Thymus (tissue), 11 donors: ENCODE measurements around the gene SRR. TPM values are rescaled to one million over a fixed set of nuclear protein-coding genes. Genes with fewer than 3 reads are reported as not detected.

Experiments
- DNase-seq, 9 donors: peaks; one replicate each; pipeline ENCODE4 v3.0.0-alpha.2; 2013; ENCODE audit warnings: low spot score in 9 of 9, low read depth in 6 of 9, missing footprints in 1 of 9
- H3K27ac ChIP-seq, 2 donors: one replicate each; pipeline ENCODE4 v1.5.1; 2013; ENCODE audit warnings: control low read depth in 1 of 2, low read depth in 1 of 2, low read length in 1 of 2, mild to moderate bottlenecking in 1 of 2, moderate library complexity in 1 of 2
- H3K27me3 ChIP-seq, 2 donors: one replicate each; pipeline ENCODE4 v1.5.1; 2013; ENCODE audit warnings: low read length in 1 of 2; ENCODE audit not compliant: control insufficient read depth in 2 of 2, insufficient read depth in 1 of 2
- H3K36me3 ChIP-seq, 2 donors: one replicate each; pipeline ENCODE4 v1.5.1; 2013; ENCODE audit warnings: low read length in 1 of 2, mild to moderate bottlenecking in 1 of 2, moderate library complexity in 1 of 2; ENCODE audit not compliant: control insufficient read depth in 2 of 2, insufficient read depth in 2 of 2
- H3K4me1 ChIP-seq, 2 donors: one replicate each; pipeline ENCODE4 v1.5.1; 2013; ENCODE audit warnings: low read length in 2 of 2; ENCODE audit not compliant: control insufficient read depth in 2 of 2, insufficient read depth in 2 of 2
- H3K4me3 ChIP-seq, 2 donors: one replicate each; pipeline ENCODE4 v1.5.1; 2013; ENCODE audit warnings: low read length in 2 of 2, control low read depth in 1 of 2, mild to moderate bottlenecking in 1 of 2
- H3K9me3 ChIP-seq, 2 donors: one replicate each; pipeline ENCODE4 v1.5.1; 2013; ENCODE audit warnings: low read length in 1 of 2, mild to moderate bottlenecking in 1 of 2; ENCODE audit not compliant: control insufficient read depth in 2 of 2, insufficient read depth in 1 of 2
- WGBS: extraction: QIAGEN DNeasy Blood & Tissue Kit; methylation state at CpG from one replicate; pipeline ENCODE4 v1.1.7; 2013; 5-methylcytosine and 5-hydroxymethylcytosine counted together
- polyA plus RNA-seq: library from polyadenylated mRNA; stranded (reverse); fragments of 200-250 nt; gene quantifications from one replicate; pipeline ENCODE4 v1.2.3, GENCODE V29; 2013
- total RNA-seq: library from RNA; stranded (reverse); fragments of 120-200 nt; gene quantifications from one replicate; pipeline ENCODE4 v1.2.4, GENCODE V29; 2013
- donor health status: healthy.

SRR gene
- total and polyA plus RNA-seq, 2 donors, result 8.3 to 8.7 TPM

DNA sequence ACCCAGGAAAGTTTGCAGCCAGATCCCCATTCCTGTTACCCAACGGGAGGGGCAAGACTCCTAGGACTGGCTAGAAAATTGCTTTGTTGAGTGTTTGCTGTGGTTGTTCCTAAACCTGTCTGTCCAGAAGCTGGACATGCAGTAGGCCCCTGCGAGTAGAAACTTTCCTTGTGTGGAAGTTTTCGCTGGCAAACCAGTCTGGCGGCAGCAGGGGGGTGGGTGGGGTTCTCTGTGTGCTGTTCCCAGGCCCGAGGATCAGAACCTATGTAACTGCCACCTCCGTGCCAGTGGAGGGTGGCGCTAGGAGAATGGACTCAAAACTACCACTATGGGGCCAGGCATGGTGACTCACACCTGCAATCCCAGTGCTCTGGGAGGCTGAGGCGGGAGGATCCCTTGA is 42.7 kb downstream of the SRR start:
- DNase-seq, result no peak
- no peaks in the 10 kb centered on the region for H3K9me3 ChIP-seq
- H3K27me3 ChIP-seq, result no peaks in the 10 kb centered on the region
- no peak overlapping the region for H3K27ac ChIP-seq
- WGBS, result 99% methylated on average over 8 of the region's 8 CpGs
- H3K4me1 ChIP-seq, result no peaks in the 10 kb centered on the region
- H3K4me3 ChIP-seq, result no peak overlapping the region
- H3K36me3 ChIP-seq, result peaks cover 21 to 26% of the 10 kb centered on the region in 2 donors

DNA sequence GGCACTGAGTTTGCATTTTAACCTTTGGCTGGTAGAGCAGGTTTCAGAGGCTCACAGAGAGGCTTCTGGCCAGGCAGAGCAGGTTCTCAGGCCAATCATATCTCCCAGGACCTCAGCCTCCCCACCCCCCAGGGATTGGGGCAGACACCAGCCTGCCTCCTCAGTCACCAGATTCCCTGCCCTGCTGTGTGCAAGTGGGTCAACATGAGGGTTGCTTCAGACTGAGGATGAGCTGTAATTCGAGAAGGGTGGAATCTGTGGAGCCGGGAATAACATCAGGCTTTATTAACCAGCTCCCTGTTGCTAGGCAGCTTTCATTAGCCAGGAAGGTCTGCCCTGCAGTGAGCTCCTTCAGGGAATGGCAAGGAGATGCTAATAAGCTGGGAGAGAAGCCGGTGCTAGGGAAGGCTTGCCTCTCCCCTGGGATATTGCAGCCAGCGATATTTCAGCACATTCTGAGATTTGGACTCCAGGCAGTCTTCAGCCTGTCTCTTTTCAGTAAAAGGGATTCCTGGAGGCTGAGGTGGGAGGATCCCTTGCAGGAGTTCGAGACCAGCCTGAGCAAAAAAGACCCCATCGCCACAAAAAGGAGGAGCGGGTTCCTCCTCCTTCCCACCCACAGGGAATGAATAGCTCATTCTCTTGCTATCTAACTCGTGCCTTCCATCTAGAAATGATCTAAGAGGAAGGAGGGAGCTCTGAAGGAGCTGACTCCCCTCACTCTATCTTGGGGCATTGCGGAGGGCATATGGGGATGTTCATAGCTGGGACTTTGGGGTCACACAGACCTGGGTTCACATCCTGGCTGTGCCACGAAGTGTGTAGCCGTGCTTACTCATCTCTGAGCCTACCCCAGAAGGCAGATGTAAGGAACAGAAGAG is 44.3 kb downstream of the SRR start:
- Histone ChIP-seq H3K4me1 (peaks cover under 1 to 3% of the 10 kb centered on the region in 2 donors), H3K9me3 (no peaks in the 10 kb centered on the region), H3K27me3 (no peaks in the 10 kb centered on the region), H3K36me3 (peaks cover 17 to 21% of the 10 kb centered on the region in 2 donors), H3K27ac (no peak overlapping the region), H3K4me3 (no peak overlapping the region)
- WGBS, result 94% methylated on average over 11 of the region's 11 CpGs
- no peak for DNase-seq

DNA sequence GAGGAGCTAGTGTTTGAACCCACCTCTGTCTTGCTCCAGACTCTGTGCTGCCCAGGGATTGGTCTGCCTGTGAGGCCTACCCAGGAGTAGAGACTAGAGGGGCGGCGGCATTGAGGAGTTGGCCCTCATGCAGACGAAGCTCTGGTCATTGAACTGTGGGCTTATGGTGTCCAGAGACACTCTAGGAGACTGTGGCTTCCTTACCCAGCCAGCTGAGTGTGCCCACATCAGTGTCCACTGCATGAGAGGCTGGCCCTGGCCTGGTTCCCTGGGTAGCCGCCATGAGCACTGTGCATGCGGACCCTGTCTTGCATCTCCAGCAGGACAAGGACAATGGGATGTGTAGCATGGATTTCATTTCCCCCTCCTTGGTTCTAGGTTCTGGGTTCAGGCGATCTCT is 47.5 kb downstream of the SRR start:
- Histone ChIP-seq H3K27ac (no peak overlapping the region), H3K9me3 (no peaks in the 10 kb centered on the region), H3K4me1 (peaks cover 10 to 15% of the 10 kb centered on the region in 2 donors), H3K4me3 (no peak overlapping the region), H3K27me3 (no peaks in the 10 kb centered on the region), H3K36me3 (peaks cover 3 to 7% of the 10 kb centered on the region in 2 donors)
- no peak for DNase-seq
- WGBS, result 97% methylated on average over 6 of the region's 6 CpGs

DNA sequence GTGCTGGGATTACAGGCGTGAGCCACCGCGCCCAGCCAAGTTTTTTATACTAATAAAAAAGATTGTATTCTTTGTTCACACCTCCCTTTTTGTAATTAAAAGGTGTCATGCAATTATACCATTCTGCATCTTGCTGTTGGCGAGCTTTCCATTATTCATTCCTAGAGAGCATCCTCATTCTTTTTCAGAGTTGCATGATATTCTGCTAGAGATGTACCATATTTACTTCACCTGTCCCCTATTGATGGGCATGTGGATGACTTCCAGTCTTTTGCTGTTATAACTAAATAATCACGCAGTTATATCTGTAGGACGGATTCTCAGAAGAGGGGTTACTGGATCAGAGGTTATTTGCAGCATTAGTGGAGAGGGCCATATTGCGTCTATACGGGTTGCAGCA is 50.6 kb downstream of the SRR start:
- H3K9me3 ChIP-seq, result no peaks in the 10 kb centered on the region
- WGBS, result 97% methylated on average over 8 of the region's 8 CpGs
- no peak overlapping the region for H3K4me3 ChIP-seq
- no peaks in the 10 kb centered on the region for H3K27me3 ChIP-seq
- DNase-seq, result no peak
- peak overlapping the region in 1 of 2 donors; percentile 7 for H3K27ac ChIP-seq
- H3K36me3 ChIP-seq, result peaks cover 0 to 3% of the 10 kb centered on the region in 2 donors
- H3K4me1 ChIP-seq, result peaks cover 10 to 15% of the 10 kb centered on the region in 2 donors

DNA sequence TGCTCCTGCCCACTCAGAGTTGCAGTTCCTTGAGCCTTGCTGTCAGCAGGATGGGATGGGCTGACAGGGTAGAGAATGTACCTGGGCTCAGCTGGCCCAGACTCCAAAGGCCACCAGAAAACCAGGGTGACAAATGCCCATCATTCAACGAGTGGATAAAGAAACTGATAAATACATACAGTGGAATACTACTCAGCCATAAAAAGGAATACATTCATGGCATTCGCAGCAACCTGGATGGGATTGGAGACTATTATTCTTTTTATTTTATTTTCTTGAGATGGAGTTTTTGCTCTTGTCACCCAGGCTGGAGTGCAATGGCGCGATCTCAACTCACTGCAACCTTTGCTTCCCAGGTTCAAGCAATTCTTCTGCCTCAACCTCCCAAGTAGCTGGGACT is 53.5 kb downstream of the SRR start:
- Histone ChIP-seq H3K36me3 (peaks cover 0 to 9% of the 10 kb centered on the region in 2 donors), H3K9me3 (no peaks in the 10 kb centered on the region), H3K4me3 (no peak overlapping the region), H3K27me3 (no peaks in the 10 kb centered on the region), H3K4me1 (peaks cover 10 to 15% of the 10 kb centered on the region in 2 donors), H3K27ac (no peak overlapping the region)
- no peak for DNase-seq
- WGBS, result 99% methylated on average over 4 of the region's 4 CpGs

DNA sequence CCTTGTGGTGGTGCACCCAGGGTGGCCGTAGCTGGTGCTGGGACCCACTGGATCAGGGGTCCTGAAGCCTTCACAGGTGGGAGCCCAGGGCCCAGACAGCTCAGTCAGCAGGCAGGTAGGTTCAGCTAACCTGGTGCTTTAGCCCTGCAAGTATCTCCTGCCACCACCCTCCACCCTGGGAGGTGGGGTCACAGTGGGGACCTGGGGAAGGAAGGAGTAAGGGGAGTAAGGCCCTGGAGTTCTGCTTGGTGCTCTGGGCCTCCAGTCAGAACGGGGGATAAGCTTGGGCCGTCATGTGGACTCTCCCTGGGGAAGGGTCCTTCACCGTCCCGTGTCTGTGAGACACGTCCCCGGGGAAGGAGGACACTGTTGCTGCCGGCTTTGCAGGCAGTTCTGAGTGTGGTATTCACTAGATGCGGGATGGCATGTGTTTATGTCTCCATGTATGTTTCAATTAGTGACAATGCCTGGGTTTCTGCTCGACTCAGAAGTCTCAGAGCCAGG is 54.2 kb downstream of the SRR start:
- Histone ChIP-seq H3K9me3 (no peaks in the 10 kb centered on the region), H3K4me3 (no peak overlapping the region), H3K27me3 (no peaks in the 10 kb centered on the region), H3K36me3 (peaks cover 1 to 15% of the 10 kb centered on the region in 2 donors), H3K4me1 (peaks cover 10 to 13% of the 10 kb centered on the region in 2 donors), H3K27ac (no peak overlapping the region)
- no peak for DNase-seq
- 98% methylated on average over 10 of the region's 10 CpGs for WGBS

DNA sequence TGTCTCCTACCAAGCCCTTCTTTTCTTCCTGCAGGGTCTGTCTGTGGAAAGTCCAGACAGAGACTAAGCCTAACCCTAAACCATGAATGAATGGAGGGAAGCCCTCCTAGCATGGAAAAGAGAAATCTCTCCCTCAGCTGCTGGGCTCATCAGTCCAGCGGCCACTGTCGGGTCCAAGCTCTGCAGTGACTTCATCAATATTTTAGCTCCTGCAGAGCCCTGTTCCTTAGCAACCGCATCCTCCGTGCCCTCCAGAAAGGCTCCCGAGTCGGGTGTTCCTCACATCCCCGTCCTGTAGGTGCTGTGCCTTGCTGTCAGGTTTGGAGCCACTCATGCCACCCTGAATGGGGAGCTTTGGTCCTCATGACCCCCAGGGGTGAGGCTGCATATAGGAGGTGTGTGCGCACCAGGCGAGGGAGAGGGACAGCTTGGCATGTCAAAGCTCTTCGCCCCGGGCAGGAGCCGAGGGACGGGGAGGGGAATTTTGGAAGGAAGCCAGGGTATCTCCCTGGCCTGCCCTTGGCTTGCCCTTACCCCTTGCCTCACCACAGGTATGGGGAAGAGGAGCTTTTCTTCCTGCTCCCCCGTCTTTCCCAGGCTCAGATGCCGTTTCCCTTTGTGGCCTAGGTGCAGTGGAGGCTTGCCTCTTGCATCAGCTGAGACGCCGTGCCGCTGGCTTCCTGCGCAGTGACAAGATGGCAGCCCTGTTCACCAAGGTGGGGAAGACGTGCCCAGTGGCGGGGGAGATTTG is 57.4 kb downstream of the SRR start:
- Histone ChIP-seq H3K27ac (no peak overlapping the region), H3K4me1 (no peaks in the 10 kb centered on the region), H3K27me3 (no peaks in the 10 kb centered on the region), H3K4me3 (no peak overlapping the region), H3K9me3 (no peaks in the 10 kb centered on the region), H3K36me3 (peaks cover 23 to 38% of the 10 kb centered on the region in 2 donors)
- no peak for DNase-seq
- 91% methylated on average over 21 of the region's 21 CpGs for WGBS

DNA sequence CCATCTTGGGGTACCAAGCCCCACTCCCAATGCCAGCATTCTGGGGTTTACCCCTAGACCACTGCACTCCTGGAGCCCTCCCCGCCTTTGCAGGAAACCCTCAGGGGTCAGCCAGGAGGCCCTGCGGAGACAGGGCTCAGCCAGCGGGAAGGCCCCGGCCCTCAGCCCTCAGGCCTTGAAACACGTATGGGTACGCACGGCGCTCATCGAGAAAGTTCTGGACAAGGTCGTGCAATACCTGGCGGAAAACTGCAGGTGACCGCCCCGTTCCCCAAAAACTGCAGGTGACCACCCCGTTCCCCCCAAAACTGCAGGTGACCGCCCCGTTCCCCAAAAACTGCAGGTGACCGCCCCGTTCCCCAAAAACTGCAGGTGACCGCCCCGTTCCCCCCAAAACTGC is 58.3 kb downstream of the SRR start:
- peaks cover 28 to 40% of the 10 kb centered on the region in 2 donors for H3K36me3 ChIP-seq
- H3K9me3 ChIP-seq, result no peaks in the 10 kb centered on the region
- no peak overlapping the region for H3K27ac ChIP-seq
- WGBS, result 99% methylated on average over 20 of the region's 20 CpGs
- no peak overlapping the region for H3K4me3 ChIP-seq
- H3K4me1 ChIP-seq, result no peaks in the 10 kb centered on the region
- H3K27me3 ChIP-seq, result no peaks in the 10 kb centered on the region
- no peak for DNase-seq

DNA sequence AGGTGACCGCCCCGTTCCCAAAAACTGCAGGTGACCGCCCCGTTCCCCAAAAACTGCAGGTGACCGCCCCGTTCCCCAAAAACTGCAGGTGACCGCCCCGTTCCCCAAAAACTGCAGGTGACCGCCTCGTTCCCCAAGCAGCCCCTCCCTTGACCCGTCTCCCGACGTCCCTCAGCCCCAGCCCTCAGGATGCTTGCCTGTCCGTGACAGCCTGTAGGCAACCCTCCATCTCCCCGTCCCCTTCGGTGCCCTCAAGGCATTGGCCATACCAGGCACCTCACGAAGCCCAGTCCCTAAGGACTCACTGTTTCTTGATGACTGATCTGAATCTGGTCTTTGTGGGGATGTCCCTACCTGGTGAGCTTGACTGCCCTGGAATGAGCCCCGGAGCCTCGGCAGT is 58.7 kb downstream of the SRR start:
- WGBS, result 94% methylated on average over 19 of the region's 19 CpGs
- DNase-seq, result no peak
- H3K36me3 ChIP-seq, result peaks cover 28 to 44% of the 10 kb centered on the region in 2 donors
- no peak overlapping the region for H3K4me3 ChIP-seq
- H3K27me3 ChIP-seq, result no peaks in the 10 kb centered on the region
- H3K27ac ChIP-seq, result no peak overlapping the region
- H3K4me1 ChIP-seq, result no peaks in the 10 kb centered on the region
- H3K9me3 ChIP-seq, result no peaks in the 10 kb centered on the region
